Activated naive CD4-positive, alpha-beta T cell treated with anti-CD3 and anti-CD28 coated beads for 36 hours (primary cell): ENCODE measurements around the gene BAIAP2. TPM values are rescaled to one million over a fixed set of nuclear protein-coding genes. Genes with fewer than 3 reads are reported as not detected.

Experiments
- CTCF ChIA-PET: fragments of 350-600 bp; sonication (Branson Sonifier 250); formaldehyde crosslinking; loops from one replicate; lab custom pipeline; 2021; ENCODE audit warnings: antibody characterized with exemption; lab: Charles Lee
- DNase-seq: peaks from one replicate; pipeline ENCODE4 v3.0.0-alpha.2; 2020
- H3K27ac Mint-ChIP-seq: one replicate; pipeline ENCODE4 v1.8.0; 2021; ENCODE audit warnings: mild to moderate bottlenecking, mixed read lengths
- H3K27me3 Mint-ChIP-seq: one replicate; pipeline ENCODE4 v1.8.0; 2021; ENCODE audit warnings: low read depth, mixed read lengths
- H3K36me3 Mint-ChIP-seq: one replicate; pipeline ENCODE4 v1.8.0; 2021; ENCODE audit warnings: low read depth, mixed read lengths
- H3K4me1 Mint-ChIP-seq: one replicate; pipeline ENCODE4 v1.8.0; 2021; ENCODE audit warnings: low read depth, mixed read lengths
- H3K4me3 Mint-ChIP-seq: one replicate; pipeline ENCODE4 v1.8.0; 2021; ENCODE audit warnings: mild to moderate bottlenecking, moderate library complexity, mixed read lengths
- H3K9me3 Mint-ChIP-seq: one replicate; pipeline ENCODE4 v1.8.0; 2021; ENCODE audit warnings: mixed read lengths
- intact Hi-C: fragments of 100-400 bp; cut with micrococcal nuclease; formaldehyde crosslinking; loops from one replicate; pipeline ENCODE4 v1.15.1; 2023
- total RNA-seq, 2 experiments: library from RNA; stranded (reverse); gene quantifications; one replicate each; pipeline ENCODE4 v1.2.3, GENCODE V29; 2021

Gene BAIAP2
- total RNA-seq, 2 experiments from 2014 or later = 3.9 to 4.2 TPM

DNA sequence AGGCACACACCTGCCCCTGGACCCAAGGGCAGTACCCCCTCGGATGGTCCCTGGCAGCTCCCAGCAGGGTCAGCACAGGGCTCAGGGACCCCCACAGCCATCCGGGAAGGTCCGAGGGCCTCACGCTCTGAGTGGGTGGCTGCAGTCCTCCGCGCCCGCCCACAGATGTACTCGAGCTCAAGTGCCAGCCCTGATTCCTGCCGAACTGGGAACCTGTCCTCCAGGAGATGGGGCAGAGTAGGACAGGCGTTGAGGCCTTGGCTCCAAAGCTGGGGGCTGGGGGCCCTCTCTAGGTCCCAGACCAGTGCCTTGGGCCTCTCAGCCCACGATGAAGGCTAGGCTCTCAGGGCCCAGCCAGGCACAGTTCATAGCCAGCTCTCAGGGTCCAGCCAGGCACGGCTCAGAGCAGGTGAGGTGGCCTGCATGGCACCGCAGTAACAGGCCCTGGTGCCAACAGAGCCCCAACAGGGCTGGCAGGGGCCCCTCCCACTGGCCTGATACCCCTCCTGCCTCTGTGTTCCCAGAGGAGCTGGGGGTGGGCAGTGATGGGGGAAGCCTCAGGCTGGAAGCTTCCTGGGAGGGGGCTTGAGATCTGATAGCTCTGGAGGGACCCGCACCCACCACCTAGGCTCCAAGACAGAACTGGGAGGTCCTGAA, 94.9 kb downstream of the BAIAP2 start:
- no peaks in the 10 kb centered on the region for H3K27me3 Mint-ChIP-seq
- no peak for DNase-seq
- no peak overlapping the region for H3K27ac Mint-ChIP-seq
- no peaks in the 10 kb centered on the region for H3K36me3 Mint-ChIP-seq
- intact Hi-C loops = no loop called here
- H3K4me3 Mint-ChIP-seq = no peak overlapping the region
- no peaks in the 10 kb centered on the region for H3K4me1 Mint-ChIP-seq
- H3K9me3 Mint-ChIP-seq = no peaks in the 10 kb centered on the region
- CTCF ChIA-PET = no interaction called here

DNA sequence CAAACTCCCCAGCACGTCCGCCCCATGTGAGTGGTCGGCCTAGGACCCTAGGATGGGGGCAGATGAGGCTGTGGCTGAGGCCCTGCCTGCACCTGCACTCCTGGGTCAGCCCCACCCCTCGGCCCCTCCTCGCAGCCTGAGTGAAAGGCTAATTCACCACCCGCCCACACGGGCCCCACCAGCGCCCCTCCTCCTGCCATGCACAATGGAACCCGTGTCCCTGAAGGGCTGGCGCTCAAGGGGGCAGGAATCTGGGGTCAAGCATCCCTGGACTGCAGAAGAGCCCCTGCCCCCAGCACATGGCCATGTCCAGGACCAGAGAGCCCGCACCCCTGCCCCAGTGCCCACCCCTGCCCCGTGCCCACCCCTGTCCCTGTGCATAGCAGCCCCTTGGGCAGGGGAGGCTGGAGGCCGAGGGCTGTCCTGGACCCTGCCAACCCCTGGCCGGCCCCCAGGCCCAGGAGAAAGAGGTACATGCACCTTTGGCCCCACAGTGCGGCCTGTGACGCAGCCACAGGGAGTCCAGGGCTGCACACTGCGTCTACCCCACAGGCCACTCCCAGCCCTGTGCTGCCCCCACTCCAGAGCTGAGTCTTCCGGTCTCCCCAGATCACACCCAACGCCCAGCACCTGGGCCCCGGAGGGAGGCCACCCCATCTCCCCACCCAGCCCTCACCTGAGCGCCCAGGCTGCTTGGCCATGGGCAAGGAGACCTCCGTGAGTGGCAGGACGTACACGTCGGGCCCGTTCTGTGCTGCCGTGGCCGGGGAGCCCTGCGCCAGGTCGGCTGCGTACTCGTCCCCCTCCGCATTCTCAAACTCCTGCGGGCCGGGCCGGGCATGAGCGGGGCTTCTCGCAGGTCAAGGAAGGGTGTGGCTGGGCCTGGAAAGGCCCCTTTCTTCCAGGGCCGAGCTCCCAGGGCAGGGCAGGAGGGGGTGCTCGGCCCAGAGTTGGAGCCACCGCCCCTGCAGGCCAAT, 95.7 kb downstream of the BAIAP2 start:
- Mint-ChIP-seq H3K4me1 (no peaks in the 10 kb centered on the region), H3K36me3 (no peaks in the 10 kb centered on the region), H3K4me3 (no peak overlapping the region), H3K27ac (no peak overlapping the region), H3K27me3 (no peaks in the 10 kb centered on the region), H3K9me3 (no peaks in the 10 kb centered on the region)
- intact Hi-C loops = no loop called here
- CTCF ChIA-PET = no interaction called here
- DNase-seq = no peak

DNA sequence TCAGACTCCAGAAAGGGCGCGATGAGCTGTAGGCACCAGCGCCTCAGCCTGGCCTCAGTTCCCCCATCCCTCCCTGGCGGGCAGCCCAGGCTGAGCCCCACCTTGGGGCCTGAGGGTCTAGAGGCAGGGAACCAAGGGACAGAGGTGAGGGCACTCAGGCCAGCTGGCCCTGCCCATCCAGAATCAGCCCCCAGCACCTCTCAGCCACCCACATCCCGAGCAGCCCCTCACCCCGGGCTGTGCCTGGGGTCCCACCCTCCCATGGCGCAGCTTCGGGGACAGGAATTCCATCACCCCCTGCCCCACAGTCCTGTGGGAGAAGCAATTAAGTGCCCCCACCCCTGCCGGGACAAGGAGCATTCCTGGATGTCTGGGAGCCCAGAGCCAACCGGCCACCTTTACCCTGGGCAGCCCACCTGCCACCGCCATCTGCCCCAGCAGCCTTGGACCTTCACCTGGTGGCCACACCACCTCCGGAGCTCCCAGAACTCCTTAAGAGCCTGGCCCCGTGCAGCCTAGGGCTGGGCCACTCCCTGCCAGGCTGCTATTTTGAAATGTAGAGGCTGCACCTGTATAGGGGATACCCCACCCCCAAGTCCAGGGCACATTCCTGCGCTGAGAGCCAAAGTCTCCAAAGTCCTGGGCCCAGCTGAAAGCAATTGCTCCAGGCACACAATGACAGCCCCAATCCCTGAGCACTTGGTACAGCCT, 96.7 kb downstream of the BAIAP2 start:
- no peak overlapping the region for H3K4me3 Mint-ChIP-seq
- H3K27ac Mint-ChIP-seq = no peak overlapping the region
- no peaks in the 10 kb centered on the region for H3K27me3 Mint-ChIP-seq
- intact Hi-C loops = no loop called here
- DNase-seq = no peak
- CTCF ChIA-PET = no interaction called here
- no peaks in the 10 kb centered on the region for H3K9me3 Mint-ChIP-seq
- H3K4me1 Mint-ChIP-seq = no peaks in the 10 kb centered on the region
- no peaks in the 10 kb centered on the region for H3K36me3 Mint-ChIP-seq

DNA sequence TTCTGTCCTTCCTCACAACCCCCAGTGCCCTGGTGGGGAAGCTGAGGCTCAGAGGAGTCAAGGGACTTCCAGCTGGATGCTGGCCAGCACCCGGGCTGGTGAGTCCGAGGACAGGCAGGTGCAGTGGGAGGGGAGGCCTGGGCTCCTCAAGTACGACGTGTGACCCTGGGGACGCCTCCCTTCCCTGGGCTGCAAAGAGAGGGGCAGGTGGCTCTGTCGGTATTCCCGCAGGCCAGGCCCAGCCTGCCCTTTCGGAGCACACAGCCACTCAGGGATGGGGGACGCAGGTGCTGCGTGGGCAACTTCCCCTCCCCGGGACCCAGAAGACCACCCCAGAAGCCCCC, 97.2 kb downstream of the BAIAP2 start:
- Mint-ChIP-seq H3K4me3 (no peak overlapping the region), H3K4me1 (no peaks in the 10 kb centered on the region), H3K27me3 (no peaks in the 10 kb centered on the region), H3K36me3 (no peaks in the 10 kb centered on the region), H3K27ac (no peak overlapping the region), H3K9me3 (no peaks in the 10 kb centered on the region)
- CTCF ChIA-PET = no interaction called here
- no peak for DNase-seq
- intact Hi-C loops = no loop called here

DNA sequence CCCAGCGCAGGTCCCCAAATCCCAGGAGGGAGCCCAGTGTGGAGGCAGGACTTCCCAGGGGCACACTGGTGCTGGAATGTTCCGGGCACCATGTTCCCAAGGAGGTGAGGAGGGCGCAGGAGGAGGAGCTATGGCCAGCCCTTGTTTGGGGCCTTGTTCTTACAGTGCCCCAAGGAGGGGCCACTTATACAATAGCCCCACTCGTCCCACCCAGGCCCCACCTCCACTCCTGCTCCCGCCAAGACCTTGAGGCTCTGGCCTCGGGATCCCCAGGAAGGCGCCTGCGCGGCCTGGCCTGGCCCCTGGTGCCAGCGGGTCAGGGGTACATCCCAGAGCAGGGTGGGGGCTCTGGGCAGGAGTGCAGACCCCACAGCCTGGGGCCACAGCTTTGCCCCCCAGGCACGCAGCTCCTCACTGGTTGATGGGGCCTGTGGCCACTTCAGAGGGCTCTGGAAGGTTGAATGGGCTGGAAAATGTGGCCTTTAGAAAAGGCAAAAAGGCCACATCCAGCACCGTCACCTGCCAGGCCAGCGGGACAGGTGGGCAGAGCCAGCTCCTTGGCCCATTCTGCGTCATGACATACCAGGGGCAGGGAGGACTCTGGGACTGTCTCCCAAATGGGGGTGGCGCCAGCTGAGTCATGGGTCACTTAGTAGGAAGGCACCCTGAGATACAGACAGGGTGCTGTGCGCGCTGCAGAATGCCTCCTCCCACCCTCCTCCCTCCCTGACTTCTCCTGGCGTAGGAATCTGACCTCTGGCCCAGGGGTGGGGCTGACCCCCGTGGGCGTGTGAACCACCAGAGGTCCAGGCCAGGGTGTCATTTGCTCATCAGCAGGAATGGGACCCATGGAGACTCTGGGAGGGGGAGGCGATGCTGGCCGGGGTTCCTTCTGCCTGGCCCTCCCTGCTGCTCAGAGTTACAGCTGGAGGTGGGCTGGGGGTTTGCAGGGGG, 98.1 kb downstream of the BAIAP2 start:
- Mint-ChIP-seq H3K27ac (no peak overlapping the region), H3K9me3 (peaks cover 7% of the 10 kb centered on the region), H3K4me1 (no peaks in the 10 kb centered on the region), H3K27me3 (no peaks in the 10 kb centered on the region), H3K36me3 (no peaks in the 10 kb centered on the region), H3K4me3 (no peak overlapping the region)
- no peak for DNase-seq
- intact Hi-C loops = no loop called here
- CTCF ChIA-PET = no interaction called here

DNA sequence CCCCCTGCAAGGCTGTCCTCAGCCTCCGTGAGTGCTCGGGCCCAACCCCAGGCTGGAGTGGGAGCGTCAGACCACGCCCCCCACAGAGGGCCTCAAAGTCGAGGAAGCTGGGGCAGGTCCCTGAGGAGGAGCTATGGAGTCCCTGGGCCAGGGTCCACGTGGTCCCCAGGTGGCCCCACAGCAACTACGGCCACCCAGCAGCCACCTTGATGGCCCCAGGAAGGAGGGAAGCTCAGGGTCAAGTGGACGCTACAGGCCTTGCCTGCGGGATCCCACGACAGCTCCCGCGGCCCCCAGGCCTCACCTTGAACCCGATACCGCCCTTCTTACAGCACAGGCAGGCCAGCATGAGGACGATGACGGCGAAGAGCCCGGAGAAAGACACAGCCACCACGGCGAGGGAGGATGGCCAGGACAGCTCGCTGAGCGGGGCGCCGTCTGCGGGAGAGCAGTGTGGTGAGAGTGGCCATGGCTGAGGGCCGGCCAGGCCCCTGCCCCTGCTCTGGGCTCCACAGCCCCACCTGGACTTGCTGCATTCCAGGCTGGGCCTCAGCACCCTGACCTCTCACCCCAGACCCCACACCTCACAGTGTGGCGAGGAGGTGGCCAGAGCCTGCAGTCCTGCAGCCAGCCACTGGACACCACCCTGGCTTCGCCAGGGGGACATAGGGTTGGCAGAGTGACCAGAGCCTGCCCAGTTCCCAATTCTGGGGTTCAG, 99.3 kb downstream of the BAIAP2 start:
- Mint-ChIP-seq H3K4me1 (no peaks in the 10 kb centered on the region), H3K4me3 (no peak overlapping the region), H3K9me3 (peaks cover 12% of the 10 kb centered on the region), H3K36me3 (no peaks in the 10 kb centered on the region), H3K27ac (no peak overlapping the region), H3K27me3 (no peaks in the 10 kb centered on the region)
- DNase-seq = no peak
- CTCF ChIA-PET = interaction anchor here (0.5 kb wide), 1 partner anchor 55 kb away, joined by 3 read pairs; no protein-coding TSS in a partner anchor
- intact Hi-C loops = no loop called here

DNA sequence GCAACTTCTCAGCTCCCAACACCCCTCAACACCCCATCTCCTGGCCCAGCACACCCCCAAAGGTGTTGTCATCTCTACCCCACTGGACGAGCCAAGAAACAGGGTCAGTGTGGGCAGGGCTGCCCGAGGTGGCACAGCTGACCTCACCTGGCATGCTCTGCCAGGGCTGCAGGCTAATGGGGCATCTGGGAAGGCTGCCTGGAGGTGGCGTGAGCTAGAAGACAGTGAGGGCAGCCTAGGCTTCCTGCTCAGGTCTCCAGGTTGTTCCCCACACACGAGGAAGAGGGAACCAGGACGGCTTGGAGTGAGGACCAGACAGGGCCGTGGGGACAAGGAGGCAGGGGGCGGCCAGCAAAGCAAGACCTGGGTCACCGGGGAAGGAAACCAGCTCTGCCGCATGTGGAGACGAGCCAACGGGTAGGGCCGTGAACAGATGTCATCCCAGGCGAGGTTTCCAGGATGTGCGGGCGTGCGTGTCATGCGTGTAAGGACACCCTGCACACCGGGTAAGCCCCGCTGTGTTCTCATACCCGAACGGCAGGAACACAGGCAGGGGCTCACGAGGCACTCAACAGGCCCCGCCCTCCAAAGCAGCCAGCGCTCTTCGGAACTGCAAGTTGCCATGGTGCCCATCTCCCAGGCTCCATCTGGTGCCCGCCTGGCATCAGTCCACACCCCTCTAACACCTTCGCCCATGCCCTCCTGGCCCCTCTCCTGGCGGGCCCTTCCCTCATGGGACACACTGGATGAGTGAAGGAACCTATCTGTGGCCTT, 100.7 kb downstream of the BAIAP2 start:
- Mint-ChIP-seq H3K27ac (no peak overlapping the region), H3K9me3 (peaks cover 12% of the 10 kb centered on the region), H3K27me3 (no peaks in the 10 kb centered on the region), H3K4me3 (no peak overlapping the region), H3K36me3 (no peaks in the 10 kb centered on the region), H3K4me1 (no peaks in the 10 kb centered on the region)
- intact Hi-C loops = no loop called here
- DNase-seq = no peak
- CTCF ChIA-PET = no interaction called here

DNA sequence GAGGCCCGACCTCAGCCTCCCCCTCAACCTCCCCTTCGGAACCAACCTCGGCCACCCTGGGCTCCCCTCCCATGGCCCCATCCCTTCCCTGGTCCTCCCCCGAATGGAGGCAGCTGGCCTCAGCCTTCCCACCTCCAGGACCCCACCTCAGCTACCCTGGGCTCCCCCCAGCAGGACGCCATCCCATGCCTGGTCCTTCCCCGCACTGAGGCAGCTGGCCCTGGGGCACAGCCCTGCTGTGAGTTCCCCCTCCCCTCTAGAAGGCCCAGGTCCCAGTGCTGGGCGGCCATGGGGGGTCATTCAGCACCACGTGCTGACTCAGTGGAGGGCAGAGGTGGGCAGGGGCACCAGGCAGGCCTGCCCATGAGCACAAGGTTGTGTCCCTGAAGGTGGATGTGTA, 101.4 kb downstream of the BAIAP2 start:
- no peaks in the 10 kb centered on the region for H3K27me3 Mint-ChIP-seq
- H3K27ac Mint-ChIP-seq = no peak overlapping the region
- DNase-seq = no peak
- H3K36me3 Mint-ChIP-seq = no peaks in the 10 kb centered on the region
- H3K9me3 Mint-ChIP-seq = peaks cover 12% of the 10 kb centered on the region
- intact Hi-C loops = no loop called here
- CTCF ChIA-PET = no interaction called here
- no peaks in the 10 kb centered on the region for H3K4me1 Mint-ChIP-seq
- H3K4me3 Mint-ChIP-seq = no peak overlapping the region

DNA sequence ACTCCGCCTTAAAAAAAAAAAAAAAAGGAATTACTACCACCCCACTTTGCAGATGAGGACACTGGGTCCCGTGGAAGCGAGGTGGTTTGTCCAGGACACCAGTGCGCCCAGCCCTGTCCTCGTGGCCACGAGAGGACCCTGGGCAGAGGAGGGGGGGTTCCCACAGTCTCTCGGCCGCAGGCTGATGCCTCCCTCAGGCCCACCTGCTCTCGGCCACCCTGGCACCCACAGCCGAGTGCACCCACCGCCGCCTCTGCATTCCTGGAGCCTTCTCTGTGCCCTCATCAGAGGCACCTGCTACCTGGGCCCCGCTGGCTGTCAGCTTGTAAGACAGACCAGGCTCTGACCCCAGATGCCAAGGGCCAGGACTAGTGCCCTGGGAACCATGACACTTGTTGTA, 102.3 kb downstream of the BAIAP2 start:
- Mint-ChIP-seq H3K4me3 (no peak overlapping the region), H3K27ac (no peak overlapping the region), H3K4me1 (no peaks in the 10 kb centered on the region), H3K27me3 (no peaks in the 10 kb centered on the region), H3K9me3 (peaks cover 12% of the 10 kb centered on the region), H3K36me3 (no peaks in the 10 kb centered on the region)
- intact Hi-C loops = no loop called here
- DNase-seq = no peak
- CTCF ChIA-PET = no interaction called here

DNA sequence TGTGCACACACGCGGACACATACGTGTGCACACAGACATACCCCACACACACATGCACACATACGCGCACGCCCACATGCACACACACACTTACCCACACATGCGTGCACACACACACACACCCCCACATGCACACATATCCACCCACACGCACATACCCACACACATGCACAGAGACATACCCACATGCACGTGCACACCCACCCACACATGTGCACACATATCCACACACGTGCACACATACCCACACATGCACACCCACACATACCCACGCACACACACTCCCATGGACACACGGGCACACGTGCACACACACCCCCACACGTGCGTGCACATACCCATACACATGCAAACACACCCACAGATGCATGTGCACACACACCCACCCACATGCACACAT, 103.1 kb downstream of the BAIAP2 start:
- Mint-ChIP-seq H3K27me3 (no peaks in the 10 kb centered on the region), H3K36me3 (no peaks in the 10 kb centered on the region), H3K27ac (no peak overlapping the region), H3K9me3 (peaks cover 12% of the 10 kb centered on the region), H3K4me1 (no peaks in the 10 kb centered on the region), H3K4me3 (no peak overlapping the region)
- no peak for DNase-seq
- CTCF ChIA-PET = no interaction called here
- intact Hi-C loops = no loop called here

DNA sequence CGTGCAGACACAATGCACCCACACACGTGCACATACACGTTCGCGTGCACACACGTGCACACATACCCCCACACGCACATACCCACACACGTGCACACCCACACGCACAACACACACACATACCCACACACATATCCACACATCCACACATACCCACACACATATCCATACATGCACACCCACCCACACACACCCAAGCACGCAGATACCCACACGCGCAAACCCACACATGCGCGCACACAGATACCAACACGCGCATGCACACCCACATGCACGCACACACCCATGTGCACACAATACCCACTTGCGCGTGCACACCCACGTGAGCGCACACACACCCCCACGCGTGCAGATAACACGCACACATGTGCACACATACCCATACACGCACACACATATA, 103.5 kb downstream of the BAIAP2 start:
- no peak for DNase-seq
- no peak overlapping the region for H3K27ac Mint-ChIP-seq
- no peaks in the 10 kb centered on the region for H3K36me3 Mint-ChIP-seq
- H3K4me1 Mint-ChIP-seq = no peaks in the 10 kb centered on the region
- intact Hi-C loops = no loop called here
- CTCF ChIA-PET = no interaction called here
- no peak overlapping the region for H3K4me3 Mint-ChIP-seq
- peaks cover 12% of the 10 kb centered on the region for H3K9me3 Mint-ChIP-seq
- no peaks in the 10 kb centered on the region for H3K27me3 Mint-ChIP-seq
